ENCODE data around the gene COL9A3. TPM values are rescaled to one million over a fixed set of nuclear protein-coding genes. Genes with fewer than 3 reads are reported as not detected.

The COL9A3 gene
- total RNA-seq, 1 experiment from 2014 or later: 150 TPM

DNA sequence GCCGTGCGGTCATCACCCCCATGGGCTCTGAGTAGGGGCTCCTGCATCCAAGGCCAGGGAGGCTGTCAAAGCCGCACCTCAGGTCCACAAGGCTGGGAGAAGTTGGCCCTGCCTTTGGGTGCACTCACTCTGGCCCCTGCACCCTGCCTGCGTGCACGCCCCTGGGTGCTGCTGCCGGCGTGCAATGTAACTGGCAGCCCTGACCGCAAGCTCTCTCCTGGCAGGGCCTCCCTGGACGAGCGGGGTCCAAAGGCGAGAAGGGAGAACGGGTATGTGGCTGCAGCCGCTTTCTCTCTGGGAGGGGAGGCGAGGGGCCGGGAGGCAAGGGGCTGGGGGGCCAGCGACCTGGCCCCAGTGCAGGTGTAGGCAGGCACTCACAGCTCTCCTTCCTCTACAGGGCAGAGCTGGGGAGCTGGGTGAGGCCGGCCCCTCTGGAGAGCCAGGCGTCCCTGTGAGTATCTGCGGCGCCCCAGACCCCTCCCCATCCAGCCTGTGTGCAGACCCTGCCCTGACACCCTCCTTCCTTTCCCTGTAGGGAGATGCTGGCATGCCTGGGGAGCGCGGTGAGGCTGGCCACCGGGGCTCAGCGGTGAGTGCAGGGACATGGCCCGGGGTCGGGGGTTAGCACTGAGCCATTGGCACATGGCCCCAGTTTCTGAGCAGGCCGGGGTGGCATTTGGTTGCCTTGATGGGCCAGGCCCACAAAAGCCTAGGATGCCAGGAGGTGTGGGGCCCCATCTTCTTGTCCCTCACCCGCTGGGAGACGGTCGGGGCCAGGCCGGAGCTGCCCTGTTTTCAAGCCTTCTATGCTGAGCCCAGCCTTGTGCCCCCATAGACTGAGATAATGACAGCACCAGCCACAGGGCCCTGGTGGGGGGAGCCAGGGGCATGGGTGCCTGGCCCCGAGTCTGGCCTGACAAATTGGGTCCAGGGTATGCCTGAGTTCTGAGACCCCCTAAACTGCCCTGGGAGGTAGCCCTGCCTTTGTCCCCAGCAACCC is 12.7 kb downstream of the COL9A3 start:
- H3K18ac ChIP-seq (ENCODE audit: insufficient read length, low read depth, low read length): no peak overlapping the region
- peaks cover 2% of the 10 kb centered on the region; the same call in 1 of the 2 replicates for H3K4me1 ChIP-seq (ENCODE audit: insufficient read depth, low read length)
- no peak overlapping the region for H4K8ac ChIP-seq (replicated peaks; ENCODE audit: insufficient read length, low read depth, low read length)
- no peaks in the 10 kb centered on the region for H3K79me2 ChIP-seq (ENCODE audit: insufficient read depth, low read length)
- Mint-ChIP-seq H3K9me3 (0 out of 5 replicates have a peak, but pooled peaks cover 0 to 3% of the 10 kb centered on the region in 2 experiments), H3K27ac (no peak overlapping the region; a peak in 1 of 7 replicates), H3K36me3 (ENCODE audit: insufficient read depth in 1 of 3, low read depth in 3 of 3) (peaks cover 0 to 27% (median 11%) of the 10 kb centered on the region in 3 experiments; a peak in 4 of 7 replicates), H3K4me3 (no peak overlapping the region), H3K4me1 (peaks cover 12 to 17% of the 10 kb centered on the region in 2 experiments), H3K27me3 (ENCODE audit: low read depth) (no peaks in the 10 kb centered on the region)
- H3K23me2 ChIP-seq (ENCODE audit: insufficient read length, low read depth, low read length, poor library complexity, severe bottlenecking): no peaks in the 10 kb centered on the region
- no peak overlapping the region for H3K4me2 ChIP-seq (ENCODE audit: insufficient read depth, insufficient read length, low read length)
- H2BK120ac ChIP-seq (ENCODE audit: low read depth, low read length, poor library complexity, severe bottlenecking): no peak overlapping the region
- no peak overlapping the region for H2BK12ac ChIP-seq (ENCODE audit: insufficient read length, low read depth, low read length)
- no CpG with 5 or more reads among the region's 32 CpGs for WGBS (ENCODE audit: extremely low coverage, insufficient read length, low lambda C conversion rate)
- no peak overlapping the region for H3K56ac ChIP-seq (ENCODE audit: insufficient read length, low read depth, low read length)
- no peak overlapping the region for H3K9ac ChIP-seq (ENCODE audit: extremely low read depth, insufficient read length, low read length)
- H3K9me3 ChIP-seq (ENCODE audit: control insufficient read depth, low read depth, low read length): no peaks in the 10 kb centered on the region
- H2AK5ac ChIP-seq (ENCODE audit: insufficient read length, low read length): no peak overlapping the region
- H4K91ac ChIP-seq (ENCODE audit: insufficient read length, low read depth, low read length): no peak overlapping the region
- no peak overlapping the region for H4K5ac ChIP-seq (ENCODE audit: insufficient read length, low read depth, low read length)
- H3K4ac ChIP-seq (ENCODE audit: low read depth, low read length): no peak overlapping the region
- H3K14ac ChIP-seq (ENCODE audit: insufficient read depth, low read length): no peak overlapping the region
- H2BK5ac ChIP-seq (ENCODE audit: insufficient read length, low read length): no peak overlapping the region
- no peaks in the 10 kb centered on the region for H3K27me3 ChIP-seq (ENCODE audit: insufficient read depth, low read length)
- H3T11ph ChIP-seq (ENCODE audit: low read length): no peak overlapping the region
- no peak overlapping the region for H3K27ac ChIP-seq (ENCODE audit: insufficient read length, low read depth, low read length)
- no peaks in the 10 kb centered on the region for H4K20me1 ChIP-seq (ENCODE audit: control insufficient read depth, insufficient read depth, insufficient read length)
- no peak for DNase-seq
- H2BK15ac ChIP-seq (ENCODE audit: low read depth, low read length): no peak overlapping the region
- TF ChIP-seq, protein P1, sequence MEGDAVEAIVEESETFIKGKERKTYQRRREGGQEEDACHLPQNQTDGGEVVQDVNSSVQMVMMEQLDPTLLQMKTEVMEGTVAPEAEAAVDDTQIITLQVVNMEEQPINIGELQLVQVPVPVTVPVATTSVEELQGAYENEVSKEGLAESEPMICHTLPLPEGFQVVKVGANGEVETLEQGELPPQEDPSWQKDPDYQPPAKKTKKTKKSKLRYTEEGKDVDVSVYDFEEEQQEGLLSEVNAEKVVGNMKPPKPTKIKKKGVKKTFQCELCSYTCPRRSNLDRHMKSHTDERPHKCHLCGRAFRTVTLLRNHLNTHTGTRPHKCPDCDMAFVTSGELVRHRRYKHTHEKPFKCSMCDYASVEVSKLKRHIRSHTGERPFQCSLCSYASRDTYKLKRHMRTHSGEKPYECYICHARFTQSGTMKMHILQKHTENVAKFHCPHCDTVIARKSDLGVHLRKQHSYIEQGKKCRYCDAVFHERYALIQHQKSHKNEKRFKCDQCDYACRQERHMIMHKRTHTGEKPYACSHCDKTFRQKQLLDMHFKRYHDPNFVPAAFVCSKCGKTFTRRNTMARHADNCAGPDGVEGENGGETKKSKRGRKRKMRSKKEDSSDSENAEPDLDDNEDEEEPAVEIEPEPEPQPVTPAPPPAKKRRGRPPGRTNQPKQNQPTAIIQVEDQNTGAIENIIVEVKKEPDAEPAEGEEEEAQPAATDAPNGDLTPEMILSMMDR (conservative IDR thresholded peaks at IDR 0.05): no peak
- no peak overlapping the region for H2AFZ ChIP-seq (ENCODE audit: low read length)
- no peak overlapping the region for H3K23ac ChIP-seq (ENCODE audit: insufficient read length, low read depth, low read length)
- H3K79me1 ChIP-seq (ENCODE audit: insufficient read depth, low read depth, low read length, poor library complexity, severe bottlenecking): no peaks in the 10 kb centered on the region
- no peak overlapping the region for H2BK20ac ChIP-seq (ENCODE audit: low read depth, low read length, poor library complexity, severe bottlenecking)

Data from H9 (cell line).